Kidney capillary endothelial cell (primary cell): ENCODE results near the gene MRGPRF.

Experiments
- DNase-seq: peaks from one replicate; pipeline ENCODE4 v3.0.0-alpha.2; 2018; ENCODE audit warnings: low spot score

The MRGPRF gene

DNA sequence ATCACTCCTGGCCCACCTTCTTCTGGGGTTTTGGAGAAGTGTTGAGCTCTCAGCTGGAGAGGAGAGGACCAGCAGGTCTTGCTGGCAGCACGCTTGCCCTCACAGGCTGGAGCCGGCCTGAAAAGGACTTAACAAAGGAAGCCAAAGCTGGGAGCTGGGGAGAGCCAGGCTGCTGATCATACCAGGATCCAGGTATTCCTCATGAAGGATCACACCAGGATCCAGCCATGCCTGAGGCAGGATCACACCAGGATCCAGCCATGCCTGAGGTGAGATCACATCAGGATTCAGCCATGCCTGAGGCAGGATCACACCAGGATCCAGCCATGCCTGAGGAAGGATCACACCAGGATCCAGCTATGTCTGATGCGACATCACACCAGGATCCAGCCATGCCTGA is 49.3 kb downstream of the MRGPRF start:
- no peak for DNase-seq

DNA sequence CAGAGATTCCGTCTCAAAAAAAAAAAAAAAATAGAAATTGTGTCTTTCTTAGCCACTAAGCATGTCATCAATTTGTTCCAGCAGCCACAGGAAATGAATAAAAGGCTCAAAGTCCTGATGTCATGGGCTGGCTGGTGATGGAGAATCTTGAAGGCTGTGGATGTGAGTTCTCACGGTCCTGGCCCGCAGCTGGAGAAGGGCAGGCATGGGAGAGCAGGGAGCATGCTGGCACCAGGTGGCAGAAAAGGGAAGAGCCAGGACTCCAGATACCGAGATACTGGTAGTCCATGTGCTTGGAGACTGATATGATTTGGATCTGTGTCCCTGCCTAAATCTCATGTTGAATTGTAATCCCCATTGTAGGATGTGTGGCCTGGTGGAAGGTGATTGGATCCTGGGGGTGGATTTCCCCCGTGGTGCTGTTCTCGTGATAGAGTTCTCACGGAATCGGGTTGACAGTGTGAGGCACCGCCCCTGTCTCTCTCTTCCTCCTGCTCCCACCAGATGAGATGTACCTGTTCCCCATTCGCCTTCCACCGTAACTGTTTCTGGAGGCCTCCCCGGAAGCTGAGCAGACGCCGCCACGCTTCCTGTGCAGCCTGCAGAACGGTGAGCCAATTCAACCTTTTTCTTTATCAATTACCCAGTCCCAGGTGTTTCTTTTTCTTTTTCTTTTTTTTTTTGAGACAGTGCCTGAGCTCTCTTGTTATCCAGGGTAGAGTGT is 50.4 kb downstream of the MRGPRF start:
- no peak for DNase-seq

DNA sequence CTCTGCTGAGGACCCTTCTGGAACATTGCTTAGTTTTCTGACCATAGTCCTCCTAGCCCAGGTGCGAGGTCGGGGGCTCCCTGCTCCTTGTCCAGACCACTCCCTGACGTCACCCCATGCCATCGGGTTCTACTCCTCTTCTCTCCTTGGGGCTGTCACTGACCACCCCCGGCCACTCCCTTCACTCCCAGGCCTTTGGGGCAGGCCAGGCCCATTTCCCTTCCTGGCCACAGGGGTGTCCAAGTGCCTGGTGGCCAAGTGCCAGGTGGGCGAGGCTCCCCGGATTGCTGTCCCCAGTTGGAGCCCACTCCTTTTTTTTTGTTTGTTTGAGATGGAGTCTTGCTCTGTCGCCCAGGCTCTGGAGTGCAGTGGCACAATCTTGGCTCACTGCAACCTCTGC is 51.8 kb downstream of the MRGPRF start:
- no peak for DNase-seq

DNA sequence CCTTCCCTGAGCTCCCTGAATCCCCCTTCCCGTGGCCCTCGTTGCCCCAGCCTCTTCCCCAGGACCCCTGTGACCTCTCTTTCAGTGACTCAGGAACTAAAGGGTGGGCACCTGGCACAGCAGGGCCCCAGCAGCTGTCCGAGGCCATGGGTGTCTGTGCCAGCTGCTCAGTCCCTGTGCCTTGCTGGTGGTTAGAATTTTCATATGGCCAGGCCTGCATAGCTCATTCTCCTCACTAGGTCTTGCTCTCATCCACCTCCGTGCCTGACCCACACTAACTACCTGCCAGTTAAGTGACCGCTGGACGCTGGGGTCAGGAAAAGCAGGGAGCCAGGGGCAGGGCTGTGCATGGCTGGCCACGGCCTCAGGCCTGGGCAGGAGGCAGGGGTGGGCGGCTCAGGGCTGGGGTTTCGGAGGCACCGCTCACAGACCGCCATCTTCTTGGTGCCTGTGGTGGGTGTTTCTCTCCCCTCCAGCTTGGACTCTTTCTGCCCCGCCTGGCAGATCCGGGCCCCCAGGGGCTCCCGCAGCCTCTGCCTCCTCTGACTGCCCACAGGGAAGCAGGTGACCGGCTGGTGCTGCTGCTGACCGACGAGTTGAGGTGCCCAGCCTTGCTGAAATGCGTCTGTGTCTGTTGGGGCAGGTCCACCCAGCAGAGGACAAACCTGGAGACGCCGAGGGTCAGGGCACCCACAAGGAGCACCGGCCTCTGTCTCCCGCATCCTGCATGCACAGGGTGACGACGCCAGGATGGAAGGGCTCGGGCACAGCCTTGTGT is 52.6 kb downstream of the MRGPRF start:
- no peak for DNase-seq

DNA sequence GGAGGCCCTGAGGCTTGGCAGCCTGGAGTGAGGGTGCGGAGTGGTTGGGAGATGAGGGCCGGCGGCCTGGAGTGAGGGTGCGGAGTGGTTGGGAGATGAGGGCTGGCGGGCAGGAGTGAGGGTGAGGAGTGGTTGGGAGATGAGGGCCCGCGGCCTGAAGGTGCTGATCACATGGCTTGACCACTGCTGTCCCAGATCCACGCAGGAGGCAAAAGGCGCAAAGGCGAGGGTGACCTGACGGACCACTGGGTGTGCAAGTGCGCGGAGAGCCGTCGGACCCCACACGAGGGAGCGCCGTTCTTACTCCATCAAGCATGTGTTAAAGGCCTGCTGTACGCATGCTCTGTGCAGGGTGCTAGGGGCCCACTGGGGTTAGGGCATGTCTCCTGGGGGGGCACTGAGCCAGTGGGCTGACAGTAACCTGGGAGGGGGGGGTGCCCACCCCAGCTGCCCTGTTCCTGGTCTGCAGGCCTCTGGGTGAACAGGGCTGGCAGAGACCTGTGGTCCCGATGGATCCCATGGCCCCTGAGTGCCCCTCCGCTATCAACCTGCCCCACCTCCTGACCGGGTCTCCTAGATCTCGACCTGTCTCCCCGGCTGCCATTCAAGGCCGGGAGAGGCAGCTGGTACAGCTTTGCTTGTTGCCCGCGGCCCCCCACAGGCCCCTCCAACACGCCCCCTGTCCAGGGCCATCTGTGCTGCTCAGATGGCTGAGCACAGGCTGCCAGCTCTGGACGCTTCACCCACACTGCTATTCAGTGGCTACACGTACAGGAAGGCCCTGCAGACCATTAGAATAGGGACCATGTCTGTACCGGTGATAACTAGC is 53.4 kb downstream of the MRGPRF start:
- DNase-seq, result no peak

DNA sequence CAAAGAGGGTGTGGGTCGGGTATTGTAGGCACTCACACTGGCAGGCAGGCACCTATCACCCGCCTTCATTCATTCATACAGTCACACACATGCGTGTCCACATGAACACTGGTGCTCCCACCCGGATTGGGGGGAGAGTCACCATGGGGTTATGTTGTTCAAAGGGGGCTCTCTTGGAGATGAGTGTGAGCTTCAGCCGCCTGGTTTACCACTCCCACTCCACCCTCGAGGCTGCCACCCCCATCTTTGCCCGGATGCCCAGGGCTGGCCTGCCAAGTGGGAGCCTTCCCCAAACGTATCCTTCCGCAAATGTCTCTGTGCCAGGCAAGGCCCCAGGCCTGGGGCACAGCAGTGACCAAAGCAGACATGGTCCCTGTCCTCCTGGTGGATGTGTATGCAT is 54.8 kb downstream of the MRGPRF start:
- DNase-seq, result no peak

DNA sequence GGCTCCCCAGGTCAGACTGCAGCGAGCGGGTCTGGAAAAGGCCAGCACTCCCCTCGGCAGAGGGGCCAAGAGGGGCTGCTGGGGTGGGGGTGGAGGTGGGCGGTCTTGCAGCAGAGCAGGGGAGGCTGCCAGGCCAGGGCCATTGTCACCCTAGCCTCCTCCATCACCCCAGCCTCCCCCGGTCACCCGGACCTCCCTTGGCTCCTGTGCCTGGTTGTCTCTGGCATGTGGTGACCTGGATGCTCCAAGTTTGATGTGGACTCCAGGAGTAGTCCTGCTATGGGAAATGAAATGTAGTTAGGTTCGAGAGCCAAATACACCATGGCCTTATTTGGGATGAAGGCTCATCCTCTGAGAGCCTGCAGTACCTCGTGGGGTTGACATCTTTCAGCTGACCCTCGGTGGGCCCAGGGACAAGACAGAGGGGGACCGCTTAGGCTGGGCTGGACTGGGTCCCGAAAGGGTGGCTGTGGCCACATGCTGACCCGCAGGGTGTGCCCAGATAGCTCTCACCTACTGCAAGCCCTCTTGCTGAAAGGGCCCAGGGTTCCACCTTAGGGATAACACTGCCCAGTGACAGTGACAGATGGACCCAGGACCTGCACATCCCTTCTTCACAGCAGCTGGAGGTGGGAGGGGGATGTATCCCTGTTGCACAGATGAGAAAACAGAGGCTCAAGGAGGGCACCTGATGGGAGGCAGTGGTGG is 56.3 kb downstream of the MRGPRF start:
- no peak for DNase-seq

DNA sequence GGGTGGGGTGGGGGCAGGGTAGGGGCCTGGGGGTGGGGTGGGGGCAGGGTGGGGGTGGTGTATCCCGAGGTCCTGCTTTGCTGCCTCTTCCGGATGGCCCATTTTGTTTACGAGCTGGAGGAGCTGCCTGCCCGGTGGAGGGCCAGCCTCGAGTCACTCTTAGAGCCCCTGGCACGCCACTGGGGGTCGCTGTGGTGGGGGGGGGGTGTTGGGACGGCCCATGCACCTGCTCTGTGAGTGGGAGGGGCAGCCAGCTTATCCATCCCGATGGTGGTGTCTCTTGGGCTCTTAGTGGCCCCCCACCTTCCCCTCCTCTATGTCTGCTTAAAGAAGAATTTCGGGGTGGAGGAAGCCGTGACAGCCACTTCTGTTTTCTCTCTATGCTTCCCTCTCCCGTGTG is 56.9 kb downstream of the MRGPRF start:
- no peak for DNase-seq

DNA sequence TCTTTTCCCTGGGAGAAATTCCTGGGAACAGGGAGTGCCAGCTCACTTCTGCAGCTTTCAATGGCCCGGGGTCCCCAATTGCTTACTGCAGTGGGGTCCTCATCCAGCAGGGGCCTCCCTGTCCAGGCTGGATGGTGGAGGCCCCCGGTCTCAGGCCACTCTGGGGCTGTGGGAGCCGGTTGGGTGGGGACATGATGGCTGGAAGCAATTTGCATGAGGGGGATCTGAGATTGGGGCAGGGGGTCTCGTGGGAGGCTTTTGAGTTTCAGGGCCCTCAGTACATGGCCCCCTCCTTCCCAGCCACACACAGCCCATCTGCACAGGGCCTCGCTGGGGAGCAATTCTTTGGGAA is 57.5 kb downstream of the MRGPRF start:
- no peak for DNase-seq

DNA sequence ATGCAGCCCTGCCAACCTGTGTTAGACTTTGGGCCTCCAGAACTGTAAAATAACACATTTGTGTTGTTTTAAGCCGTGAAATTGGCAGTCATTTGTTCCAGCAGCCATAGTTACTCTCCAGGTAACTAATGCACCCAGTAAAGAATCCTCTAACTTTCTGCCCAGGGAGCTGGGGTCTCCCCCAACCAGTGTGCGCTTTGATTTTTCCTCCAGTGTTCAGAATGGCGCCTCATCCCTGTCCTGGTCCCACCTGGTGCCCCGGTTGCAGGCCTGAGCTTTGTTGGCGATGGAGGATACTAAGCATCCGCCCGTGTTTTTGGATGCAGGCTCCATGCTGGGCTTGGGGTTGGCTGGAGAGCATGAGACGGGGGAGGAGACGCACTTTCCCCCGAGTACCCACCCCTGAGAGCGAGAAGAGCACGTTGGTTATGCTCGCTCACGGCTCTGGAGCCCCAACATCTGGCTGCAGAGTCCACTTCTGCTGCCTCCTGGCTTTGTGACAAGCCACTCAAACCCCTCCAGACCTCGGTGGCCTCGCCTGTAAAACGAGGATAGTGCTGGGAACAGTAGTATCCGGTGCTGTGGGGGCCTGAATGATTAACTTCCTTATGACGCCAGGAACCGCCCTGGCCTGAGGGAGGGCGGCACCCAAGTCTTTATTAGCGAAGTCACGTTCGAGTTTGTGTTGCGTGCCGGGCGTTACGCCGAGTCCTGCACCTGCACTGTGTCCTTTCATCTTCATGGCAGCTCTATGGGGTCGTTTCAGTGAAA is 58.0 kb downstream of the MRGPRF start:
- peak; percentile 61 for DNase-seq
